ENCODE results near the gene NCDN.

- TF ChIP-seq CTCF (conservative IDR thresholded peaks at IDR 0.05; ENCODE audit: low read depth, low read length) (no peak), EZH2 (IDR thresholded peaks at IDR 0.05; ENCODE audit: borderline replicate concordance, low read depth, low read length, poor library complexity, severe bottlenecking) (no peak)
Measured at GRCh38 chr1:35509558-35509957, 48.0 kb upstream of the NCDN start.

All from A673 (cell line).